ENCODE results near the gene SPACA5.
"Not testable (repeated sequence)": the region's sequence is repeated elsewhere in the genome, so short reads cannot be mapped to it uniquely, and the experiment has no call there.

The SPACA5 gene

GRCh38 chrX:48022100-48022499 lies 15.3 kb downstream of the SPACA5 start:
- no peak for DNase-seq

GRCh38 chrX:48022738-48023137 lies 15.9 kb downstream of the SPACA5 start:
- no peak for DNase-seq

DNA sequence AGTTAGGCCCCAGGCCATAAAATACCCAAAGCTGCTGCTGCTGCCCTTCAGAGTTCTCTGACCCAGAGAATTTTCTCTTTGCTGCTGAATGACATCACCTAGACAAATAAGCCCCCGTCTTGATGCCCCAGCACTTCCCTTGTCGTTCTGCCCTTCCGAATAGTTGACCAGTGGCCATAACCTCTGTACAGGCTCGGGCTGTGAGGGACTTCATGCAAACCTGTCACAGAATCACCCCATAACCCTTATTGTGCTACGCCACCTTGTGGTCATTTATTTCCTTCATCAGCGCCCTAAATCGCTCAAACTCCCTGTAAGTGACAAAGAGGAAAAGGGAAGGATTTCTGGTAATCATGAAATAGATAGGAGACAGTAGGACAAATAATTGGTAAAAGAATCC lies 18.8 kb downstream of the SPACA5 start:
- peak; percentile 43 for DNase-seq

- not testable (repeated sequence) for DNase-seq
These were observed 20.8 kb downstream of the SPACA5 start for GRCh38 chrX:48027545-48027944.

- DNase-seq: no peak
These were observed 21.3 kb downstream of the SPACA5 start for GRCh38 chrX:48028091-48028490.

DNA sequence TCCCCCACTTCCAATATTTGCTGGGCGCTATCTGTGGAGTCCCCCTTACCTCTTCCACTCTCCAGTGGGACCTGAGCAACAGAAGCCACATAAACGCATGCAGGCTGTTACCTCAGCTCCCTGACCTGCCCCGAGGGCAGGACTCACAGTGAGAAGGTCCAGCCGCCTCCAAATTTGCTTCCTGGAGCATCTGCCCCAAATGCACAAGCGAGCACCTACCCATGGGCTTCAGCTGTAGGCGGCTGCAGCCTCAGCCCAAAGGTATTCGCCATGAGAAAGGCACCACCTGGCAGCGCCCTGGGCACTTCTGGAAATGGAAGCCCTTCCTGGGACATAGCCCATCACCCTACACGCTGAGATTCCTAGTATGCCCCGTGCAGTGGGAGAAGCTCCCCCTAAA lies 23.4 kb downstream of the SPACA5 start:
- DNase-seq: no peak

DNA sequence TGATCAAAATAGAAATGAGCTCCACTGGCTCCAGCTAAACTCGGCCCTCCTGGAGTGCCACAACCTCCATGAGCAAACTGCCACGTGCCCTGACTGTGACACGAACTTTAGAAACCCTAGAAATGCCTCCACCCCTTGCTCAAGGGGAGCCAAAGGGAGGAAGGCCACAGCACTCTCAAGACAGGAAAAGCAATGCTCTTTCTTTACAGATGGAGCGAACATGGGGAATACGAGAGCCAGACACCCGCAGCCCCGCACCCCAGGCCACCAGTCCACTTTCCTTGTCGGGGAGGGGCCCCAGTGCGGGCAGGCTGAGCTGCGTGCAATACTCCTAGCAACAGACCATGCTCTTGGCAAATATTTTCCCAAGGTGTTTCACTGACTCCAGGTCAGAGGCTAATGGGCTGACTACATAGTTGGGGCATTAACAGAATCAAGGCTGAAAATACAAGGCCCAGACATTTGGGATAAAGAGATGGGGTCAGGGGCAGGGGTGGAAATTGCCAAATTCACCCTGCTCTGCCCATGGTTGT lies 23.9 kb downstream of the SPACA5 start:
- not testable (repeated sequence) for DNase-seq

DNA sequence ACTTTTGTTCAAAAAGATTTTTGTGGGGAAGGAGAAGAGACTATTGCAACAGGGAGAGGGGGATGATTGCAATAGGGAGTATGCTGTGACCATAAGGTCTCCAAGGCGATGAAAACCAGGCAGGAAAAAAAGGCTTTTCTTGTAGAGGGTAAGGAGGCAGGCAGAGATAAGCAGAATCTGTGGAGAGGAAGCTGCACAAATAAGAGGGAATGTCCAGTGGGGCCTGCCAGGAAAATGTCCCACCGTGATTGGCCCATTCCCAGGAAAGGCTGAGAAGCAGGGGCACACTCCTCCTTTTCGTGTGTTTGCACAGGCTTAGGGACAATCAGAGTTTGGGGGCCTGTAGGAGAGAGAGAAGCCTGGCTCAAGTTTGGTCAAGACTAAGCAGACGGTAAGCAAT lies 29.1 kb downstream of the SPACA5 start:
- DNase-seq: no peak

DNA sequence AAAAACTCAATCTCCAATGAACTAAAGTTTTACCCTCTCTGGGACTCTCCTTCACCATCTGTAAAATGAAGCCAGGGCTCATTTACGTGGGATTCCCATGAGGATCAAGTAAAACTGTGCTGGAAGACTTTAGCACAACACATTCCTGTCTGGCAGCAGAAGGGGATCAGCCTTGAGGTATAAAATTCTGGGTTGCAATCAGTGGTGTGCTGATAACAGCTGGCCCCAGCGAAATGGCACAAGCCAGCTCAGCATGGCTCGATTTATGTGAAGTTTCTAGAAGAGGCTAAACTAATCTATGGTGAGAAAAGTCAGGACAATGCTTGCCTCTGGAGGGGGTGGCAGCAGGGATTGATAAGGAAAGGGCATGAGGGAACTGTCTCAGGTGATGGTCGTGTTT lies 36.3 kb downstream of the SPACA5 start:
- DNase-seq: no peak

DNA sequence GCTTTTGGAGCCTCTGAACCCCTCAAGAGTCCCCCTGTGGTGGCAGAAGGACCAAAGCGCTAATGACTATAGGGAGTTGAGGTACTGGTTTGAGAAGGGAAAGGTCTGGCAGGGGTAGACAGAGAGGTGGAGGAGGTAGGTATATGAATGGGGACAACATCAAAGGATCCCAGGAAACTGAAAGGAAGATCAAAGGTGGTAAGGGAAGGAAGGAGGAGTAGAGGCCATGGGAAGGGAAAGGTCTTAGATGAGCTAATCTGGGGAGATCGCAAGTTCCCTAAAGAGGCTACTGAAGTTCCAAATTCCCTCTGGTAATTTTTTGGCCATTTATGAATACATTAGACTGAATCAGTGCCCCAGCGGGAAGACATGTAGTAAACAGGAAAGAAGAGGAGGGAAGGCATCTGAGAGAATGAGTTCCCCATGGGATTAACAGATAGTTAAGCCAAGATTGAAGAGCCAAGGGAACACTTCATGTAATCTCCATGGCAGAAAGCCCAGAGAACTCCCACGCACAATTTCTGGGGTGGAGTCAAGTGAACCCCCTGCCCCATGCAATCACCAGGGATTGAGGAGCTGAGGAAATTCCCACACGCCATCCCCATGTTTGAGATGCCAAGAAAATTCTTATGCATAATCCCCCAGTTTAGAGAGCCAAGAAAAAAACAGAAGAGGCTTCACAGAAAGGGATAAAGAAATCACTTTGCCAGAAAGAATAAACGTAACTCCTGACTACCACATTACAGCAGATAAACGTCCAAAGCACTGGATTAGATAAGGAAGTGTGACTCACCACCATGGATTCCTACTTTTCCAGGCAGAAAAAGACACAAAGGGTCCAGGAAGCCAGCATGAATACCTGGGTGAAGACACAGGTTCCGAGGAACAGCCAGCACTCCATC lies 38.9 kb downstream of the SPACA5 start:
- DNase-seq: no peak

- no peak for DNase-seq
These were observed 40.1 kb downstream of the SPACA5 start for GRCh38 chrX:48046846-48047245.

DNA sequence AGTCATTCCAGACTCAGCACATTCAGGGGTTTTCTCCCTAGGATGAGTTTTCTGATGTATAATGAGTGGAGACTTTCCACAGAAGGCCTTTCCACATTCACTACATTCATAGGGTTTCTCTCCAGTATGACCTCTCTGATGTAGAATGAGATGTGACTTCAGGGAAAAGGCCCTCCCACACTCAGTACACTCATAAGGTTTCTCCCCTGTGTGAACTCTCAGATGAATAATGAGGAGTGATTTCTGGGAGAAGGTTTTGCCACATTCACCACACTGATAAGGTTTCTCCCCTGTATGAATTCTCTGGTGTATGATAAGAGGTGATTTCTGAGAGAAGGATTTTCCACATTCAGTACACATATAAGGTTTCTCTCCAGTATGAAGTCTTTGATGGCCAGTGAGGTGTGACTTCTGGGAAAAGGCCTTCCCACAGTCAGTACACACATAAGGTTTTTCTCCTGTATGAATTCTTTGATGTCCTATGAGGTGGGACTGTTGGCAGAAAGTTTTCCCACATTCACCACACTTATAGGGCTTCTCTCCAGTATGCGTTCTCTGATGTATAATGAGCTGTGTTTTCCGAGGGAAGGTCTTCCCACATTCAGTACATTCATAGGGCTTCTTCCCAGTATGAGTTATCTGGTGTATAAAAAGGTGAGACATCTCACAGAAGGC lies 52.0 kb downstream of the SPACA5 start:
- no peak for DNase-seq

DNA sequence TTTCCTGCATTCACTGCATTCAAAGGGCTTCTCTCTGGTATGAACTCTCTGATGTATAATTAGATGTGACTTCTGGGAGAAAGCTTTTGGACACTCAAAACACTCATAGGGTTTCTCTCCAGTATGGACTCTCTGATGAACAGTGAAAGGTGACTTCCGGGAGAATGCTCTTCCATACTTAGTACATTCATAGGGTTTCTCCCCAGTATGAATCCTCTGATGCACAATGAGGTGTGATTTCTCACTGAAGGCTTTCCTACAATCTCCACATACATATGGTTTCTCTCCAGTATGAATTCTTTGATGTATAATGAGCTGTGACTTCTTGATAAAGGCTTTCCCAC lies 52.5 kb downstream of the SPACA5 start:
- no peak for DNase-seq
